ENCODE measurements around the gene LRRC25.

- TF ChIP-seq POLR2A (IDR thresholded peaks at IDR 0.05) = no peak
- TF ChIP-seq, protein P1, sequence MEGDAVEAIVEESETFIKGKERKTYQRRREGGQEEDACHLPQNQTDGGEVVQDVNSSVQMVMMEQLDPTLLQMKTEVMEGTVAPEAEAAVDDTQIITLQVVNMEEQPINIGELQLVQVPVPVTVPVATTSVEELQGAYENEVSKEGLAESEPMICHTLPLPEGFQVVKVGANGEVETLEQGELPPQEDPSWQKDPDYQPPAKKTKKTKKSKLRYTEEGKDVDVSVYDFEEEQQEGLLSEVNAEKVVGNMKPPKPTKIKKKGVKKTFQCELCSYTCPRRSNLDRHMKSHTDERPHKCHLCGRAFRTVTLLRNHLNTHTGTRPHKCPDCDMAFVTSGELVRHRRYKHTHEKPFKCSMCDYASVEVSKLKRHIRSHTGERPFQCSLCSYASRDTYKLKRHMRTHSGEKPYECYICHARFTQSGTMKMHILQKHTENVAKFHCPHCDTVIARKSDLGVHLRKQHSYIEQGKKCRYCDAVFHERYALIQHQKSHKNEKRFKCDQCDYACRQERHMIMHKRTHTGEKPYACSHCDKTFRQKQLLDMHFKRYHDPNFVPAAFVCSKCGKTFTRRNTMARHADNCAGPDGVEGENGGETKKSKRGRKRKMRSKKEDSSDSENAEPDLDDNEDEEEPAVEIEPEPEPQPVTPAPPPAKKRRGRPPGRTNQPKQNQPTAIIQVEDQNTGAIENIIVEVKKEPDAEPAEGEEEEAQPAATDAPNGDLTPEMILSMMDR (IDR thresholded peaks at IDR 0.05 in 4 of 5, conservative IDR thresholded peaks at IDR 0.05 in 1 of 5) = peak in 1 of 5 experiments; percentile 15
Measured at GRCh38 chr19:18436671-18437490, 39.5 kb upstream of the LRRC25 start.
